Measurements from ENCODE around the gene C2CD4D.

DNA sequence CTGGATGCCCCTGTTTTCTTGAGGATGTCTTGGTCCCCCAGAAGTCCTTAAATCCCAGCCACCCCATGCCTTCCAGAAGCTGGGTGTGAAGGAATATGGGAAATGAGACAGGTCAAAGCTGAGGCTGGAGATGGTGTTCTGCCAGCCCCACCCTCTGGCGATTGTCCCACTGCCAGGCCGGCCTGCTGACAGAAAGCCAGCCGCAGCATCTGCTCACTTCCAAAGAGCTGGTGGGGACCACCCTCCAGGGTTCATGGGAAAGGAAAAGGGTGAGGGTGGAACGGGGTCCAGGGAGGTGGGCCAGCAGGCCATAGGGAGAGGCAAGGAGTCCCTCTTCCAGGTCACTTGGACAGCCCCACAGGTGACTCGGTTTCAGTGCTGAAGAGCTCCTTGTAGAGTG is 32.5 kb downstream of the C2CD4D start:
- TF ChIP-seq, protein P1, sequence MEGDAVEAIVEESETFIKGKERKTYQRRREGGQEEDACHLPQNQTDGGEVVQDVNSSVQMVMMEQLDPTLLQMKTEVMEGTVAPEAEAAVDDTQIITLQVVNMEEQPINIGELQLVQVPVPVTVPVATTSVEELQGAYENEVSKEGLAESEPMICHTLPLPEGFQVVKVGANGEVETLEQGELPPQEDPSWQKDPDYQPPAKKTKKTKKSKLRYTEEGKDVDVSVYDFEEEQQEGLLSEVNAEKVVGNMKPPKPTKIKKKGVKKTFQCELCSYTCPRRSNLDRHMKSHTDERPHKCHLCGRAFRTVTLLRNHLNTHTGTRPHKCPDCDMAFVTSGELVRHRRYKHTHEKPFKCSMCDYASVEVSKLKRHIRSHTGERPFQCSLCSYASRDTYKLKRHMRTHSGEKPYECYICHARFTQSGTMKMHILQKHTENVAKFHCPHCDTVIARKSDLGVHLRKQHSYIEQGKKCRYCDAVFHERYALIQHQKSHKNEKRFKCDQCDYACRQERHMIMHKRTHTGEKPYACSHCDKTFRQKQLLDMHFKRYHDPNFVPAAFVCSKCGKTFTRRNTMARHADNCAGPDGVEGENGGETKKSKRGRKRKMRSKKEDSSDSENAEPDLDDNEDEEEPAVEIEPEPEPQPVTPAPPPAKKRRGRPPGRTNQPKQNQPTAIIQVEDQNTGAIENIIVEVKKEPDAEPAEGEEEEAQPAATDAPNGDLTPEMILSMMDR (IDR thresholded peaks at IDR 0.05) = no peak
- TF ChIP-seq POLR2A (IDR thresholded peaks at IDR 0.05) = no peak
